ENCODE results near the gene HAAO. TPM values are rescaled to one million over a fixed set of nuclear protein-coding genes. Genes with fewer than 3 reads are reported as not detected.

Gene HAAO
- total RNA-seq, 4 donors from 2014 or later = 6.0 to 19.1 (median 9.8) TPM

GRCh38 chr2:42754021-42754775 is 38.2 kb downstream of the HAAO start:
- peaks cover 0 to 47% of the 10 kb centered on the region in 2 donors for H3K36me3 ChIP-seq
- H3K4me1 ChIP-seq = peaks cover 0 to 24% (median 0%) of the 10 kb centered on the region in 3 donors
- no peak overlapping the region for H3K4me3 ChIP-seq
- no peak for ATAC-seq
- TF ChIP-seq POLR2AphosphoS5 (IDR thresholded peaks at IDR 0.05) (no peak), EP300 (IDR thresholded peaks at IDR 0.05) (no peak), CTCF (IDR thresholded peaks at IDR 0.05) (no peak), POLR2A (IDR thresholded peaks at IDR 0.05) (no peak)
- H3K9me3 ChIP-seq = no peaks in the 10 kb centered on the region
- no peak overlapping the region for H3K27ac ChIP-seq
- H3K27me3 ChIP-seq = no peaks in the 10 kb centered on the region
- WGBS, 2 donors (ENCODE audit: low coverage in 1 of 2) = 44 to 67% methylated on average over 1 to 3 of the region's 11 CpGs

- no peak overlapping the region for H3K4me3 ChIP-seq
- H3K4me1 ChIP-seq = peaks cover 0 to 24% (median 0%) of the 10 kb centered on the region in 3 donors
- no peak for TF ChIP-seq POLR2AphosphoS5 (IDR thresholded peaks at IDR 0.05)
- TF ChIP-seq EP300 (IDR thresholded peaks at IDR 0.05) = no peak
- TF ChIP-seq POLR2A (IDR thresholded peaks at IDR 0.05) = no peak
- no peak for TF ChIP-seq CTCF (IDR thresholded peaks at IDR 0.05)
- H3K9me3 ChIP-seq = no peaks in the 10 kb centered on the region
- ATAC-seq = no peak
- H3K27me3 ChIP-seq = no peaks in the 10 kb centered on the region
- H3K36me3 ChIP-seq = peaks cover 0 to 50% of the 10 kb centered on the region in 2 donors
- H3K27ac ChIP-seq = no peak overlapping the region
- WGBS, 2 donors (ENCODE audit: low coverage in 1 of 2) = 87 to 88% methylated on average over 10 to 22 of the region's 24 CpGs
These were observed 39.3 kb downstream of the HAAO start for GRCh38 chr2:42752816-42753813.

- WGBS, 2 donors (ENCODE audit: low coverage in 1 of 2) = 67% methylated on average over 2 of the region's 2 CpGs; no CpG with 5 or more reads in 1 of the 2 donors
- TF ChIP-seq EP300 (IDR thresholded peaks at IDR 0.05) (no peak), CTCF (IDR thresholded peaks at IDR 0.05) (no peak), POLR2A (IDR thresholded peaks at IDR 0.05) (no peak), POLR2AphosphoS5 (IDR thresholded peaks at IDR 0.05) (no peak)
- no peak overlapping the region for H3K27ac ChIP-seq
- H3K4me1 ChIP-seq = peaks cover 0 to 24% (median 0%) of the 10 kb centered on the region in 3 donors
- H3K4me3 ChIP-seq = no peak overlapping the region
- no peaks in the 10 kb centered on the region for H3K9me3 ChIP-seq
- peaks cover 0 to 56% of the 10 kb centered on the region in 2 donors for H3K36me3 ChIP-seq
- ATAC-seq = peak; percentile 50
- no peaks in the 10 kb centered on the region for H3K27me3 ChIP-seq
These were observed 40.1 kb downstream of the HAAO start for GRCh38 chr2:42752314-42752713.

GRCh38 chr2:42748840-42749239 is 43.5 kb downstream of the HAAO start:
- no peak for ATAC-seq
- Histone ChIP-seq H3K27ac (no peak overlapping the region), H3K27me3 (no peaks in the 10 kb centered on the region), H3K9me3 (no peaks in the 10 kb centered on the region), H3K36me3 (peaks cover 0 to 43% of the 10 kb centered on the region in 2 donors), H3K4me3 (no peak overlapping the region), H3K4me1 (peaks cover 0 to 6% (median 0%) of the 10 kb centered on the region in 3 donors)
- no peak for TF ChIP-seq POLR2AphosphoS5 (IDR thresholded peaks at IDR 0.05)
- no peak for TF ChIP-seq CTCF (IDR thresholded peaks at IDR 0.05)
- 98 to 100% methylated on average over 3 to 4 of the region's 4 CpGs for WGBS, 2 donors (ENCODE audit: low coverage in 1 of 2)
